ENCODE measurements around the gene GLIPR2. TPM values are rescaled to one million over a fixed set of nuclear protein-coding genes. Genes with fewer than 3 reads are reported as not detected.

The GLIPR2 gene
- total RNA-seq, 1 donor from 2014 or later: 38.2 TPM

DNA sequence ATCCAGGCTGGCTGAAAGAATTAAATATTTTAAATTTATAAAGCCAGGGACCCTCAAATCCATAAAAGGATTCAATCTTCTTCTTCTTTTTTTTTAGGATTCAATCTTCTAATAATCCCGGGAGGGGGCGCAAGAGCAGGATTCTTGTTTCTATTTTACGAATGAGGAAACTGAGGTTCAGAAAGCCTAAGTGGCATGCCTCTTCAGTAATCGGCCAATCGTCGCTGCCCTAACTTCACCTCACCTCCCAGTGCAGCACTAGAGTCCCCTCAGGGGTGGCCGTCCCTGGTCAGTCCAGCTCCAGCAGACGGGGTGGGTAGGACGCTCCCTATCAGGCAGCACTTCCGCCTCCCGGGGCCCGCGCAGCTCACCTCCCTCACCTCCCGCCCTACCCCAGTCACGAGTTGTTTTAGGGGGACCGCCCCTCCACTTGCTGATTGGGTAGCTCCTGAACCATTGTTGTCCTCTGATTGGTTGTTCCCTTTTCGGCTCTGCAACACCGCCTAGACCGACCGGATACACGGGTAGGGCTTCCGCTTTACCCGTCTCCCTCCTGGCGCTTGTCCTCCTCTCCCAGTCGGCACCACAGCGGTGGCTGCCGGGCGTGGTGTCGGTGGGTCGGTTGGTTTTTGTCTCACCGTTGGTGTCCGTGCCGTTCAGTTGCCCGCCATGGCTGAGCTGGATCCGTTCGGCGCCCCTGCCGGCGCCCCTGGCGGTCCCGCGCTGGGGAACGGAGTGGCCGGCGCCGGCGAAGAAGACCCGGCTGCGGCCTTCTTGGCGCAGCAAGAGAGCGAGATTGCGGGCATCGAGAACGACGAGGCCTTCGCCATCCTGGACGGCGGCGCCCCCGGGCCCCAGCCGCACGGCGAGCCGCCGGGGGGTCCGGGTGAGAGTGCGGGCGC is 54.1 kb downstream of the GLIPR2 start, which contains the start of gene CLTA:
CLTA (plus strand) TSS at position 534 of the 902 bp plus-strand sequence; CDS start at position 670, 136 bp downstream.
- peak; percentile 96 for DNase-seq (ENCODE audit: extremely low read depth, low read depth, low spot score)

- DNase-seq (ENCODE audit: extremely low read depth, low read depth, low spot score): no peak
Measured at GRCh38 chr9:36191290-36191645, 54.7 kb downstream of the GLIPR2 start.

DNA sequence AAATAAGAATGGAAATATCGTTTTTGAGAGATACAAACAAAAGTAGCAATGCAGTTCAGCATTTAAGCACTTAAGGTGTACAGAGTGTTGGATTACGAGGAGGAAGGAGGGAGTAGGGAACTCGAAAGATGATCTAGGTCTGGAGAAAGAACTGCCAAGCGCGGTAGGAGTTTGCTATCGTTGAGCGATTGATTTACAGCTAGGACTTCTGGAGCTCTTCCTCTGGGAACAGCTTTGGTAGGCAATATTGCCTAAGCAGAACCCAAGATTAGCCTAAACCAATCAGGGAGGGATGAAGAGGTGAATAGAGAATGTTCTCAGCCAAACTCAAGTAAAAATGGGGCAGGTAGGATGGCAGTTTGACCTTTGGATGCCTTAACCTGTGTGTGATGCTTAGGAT is 55.2 kb downstream of the GLIPR2 start:
- no peak for DNase-seq (ENCODE audit: extremely low read depth, low read depth, low spot score)

DNA sequence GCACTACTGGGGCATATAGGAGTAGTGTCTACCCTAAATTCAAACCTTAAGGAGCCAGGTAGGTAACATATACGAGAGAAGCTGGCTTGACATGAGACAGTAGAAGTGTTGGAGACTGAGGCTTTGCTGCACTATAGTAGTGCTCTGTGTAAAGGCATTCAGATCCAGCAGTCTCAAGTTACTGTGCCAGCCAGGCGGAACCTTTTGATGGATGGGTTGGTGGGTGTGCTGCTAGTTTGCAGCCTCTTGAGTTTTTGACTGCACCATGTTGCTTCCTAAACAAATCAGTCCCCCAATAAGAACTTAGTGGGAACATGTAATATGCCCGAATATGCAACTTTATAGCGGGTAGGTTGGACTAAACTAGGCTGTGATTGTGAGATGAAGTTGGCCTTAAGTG is 55.7 kb downstream of the GLIPR2 start:
- DNase-seq (ENCODE audit: extremely low read depth, low read depth, low spot score): no peak

DNA sequence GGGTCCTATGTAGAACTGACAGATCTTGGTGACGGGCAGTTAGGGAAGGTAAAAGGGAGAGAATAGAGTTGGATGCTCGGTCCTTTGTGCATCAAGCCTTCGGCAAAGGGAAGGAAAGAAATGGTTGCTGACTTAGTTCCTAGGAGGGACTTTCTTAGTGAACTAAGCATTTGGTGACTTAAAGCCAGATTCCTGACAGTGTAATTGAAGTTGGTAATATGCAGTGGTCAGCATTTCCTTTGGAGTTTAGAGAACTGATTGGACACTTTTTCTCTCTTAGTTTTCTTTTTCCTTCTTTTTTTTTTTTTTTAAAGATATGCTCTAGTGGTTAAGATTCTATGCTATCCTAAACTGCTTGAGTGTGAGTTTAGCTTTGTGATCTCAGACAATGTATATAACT is 56.5 kb downstream of the GLIPR2 start:
- no peak for DNase-seq (ENCODE audit: extremely low read depth, low read depth, low spot score)

DNA sequence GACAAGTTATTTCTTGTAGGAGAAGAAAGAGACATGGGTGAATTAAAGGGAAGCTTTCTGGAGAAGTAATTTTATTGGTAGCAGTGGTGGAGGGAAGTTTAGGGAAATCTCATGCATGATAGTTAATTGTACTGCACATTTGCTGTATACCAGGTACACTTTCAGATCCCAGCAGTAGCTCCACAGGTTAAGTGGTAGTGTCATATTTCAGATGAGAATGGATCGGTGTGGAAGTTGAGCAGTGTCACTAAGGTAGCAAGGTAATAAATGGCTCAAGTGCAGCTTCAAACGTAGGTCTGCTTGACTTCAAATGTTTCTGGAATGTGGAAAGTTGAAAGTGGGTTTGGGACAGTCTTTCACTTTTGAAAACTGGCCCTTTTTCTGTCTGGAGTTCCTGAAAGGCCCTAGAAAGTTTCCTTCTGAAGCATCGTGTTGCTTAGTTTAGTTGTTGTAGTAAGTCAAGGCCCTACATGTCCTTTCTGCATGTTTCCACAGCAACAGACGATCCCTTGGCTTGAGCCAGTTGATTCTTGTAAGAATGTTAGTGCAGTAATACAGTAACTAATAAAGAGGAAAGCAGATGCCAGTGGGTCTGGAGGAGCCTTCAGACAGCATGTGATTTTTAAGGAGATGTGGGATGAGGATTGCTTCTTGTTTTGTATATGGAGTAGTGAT is 57.9 kb downstream of the GLIPR2 start:
- DNase-seq (ENCODE audit: extremely low read depth, low read depth, low spot score): no peak

GRCh38 chr9:36204906-36205547 is 68.5 kb downstream of the GLIPR2 start:
- DNase-seq (ENCODE audit: extremely low read depth, low read depth, low spot score): no peak

GRCh38 chr9:36207016-36207415 is 70.5 kb downstream of the GLIPR2 start:
- no peak for DNase-seq (ENCODE audit: extremely low read depth, low read depth, low spot score)

DNA sequence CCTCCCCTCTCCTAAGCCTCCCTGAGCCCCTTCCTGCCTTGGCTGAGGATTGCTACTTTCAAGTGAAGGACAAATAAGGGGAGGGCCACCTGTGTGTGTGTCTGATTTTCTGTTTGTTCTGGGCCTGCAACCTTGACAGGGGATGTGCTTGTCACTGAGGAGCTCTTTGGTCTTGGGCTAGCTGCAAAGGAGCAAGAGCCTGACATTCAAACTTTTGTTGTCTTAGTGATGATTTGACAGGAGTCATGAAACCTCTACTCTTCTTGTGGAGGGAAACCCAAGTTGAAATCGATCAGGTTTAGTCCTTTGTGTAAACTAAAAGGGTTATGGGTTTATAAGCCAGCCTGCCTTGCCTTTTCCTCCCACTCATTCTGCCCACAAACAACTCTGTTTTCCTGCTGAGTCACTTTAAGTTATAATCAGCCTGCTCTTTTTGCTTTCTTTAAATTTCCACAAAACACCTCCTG is 71.0 kb downstream of the GLIPR2 start:
- DNase-seq (ENCODE audit: extremely low read depth, low read depth, low spot score): no peak

DNA sequence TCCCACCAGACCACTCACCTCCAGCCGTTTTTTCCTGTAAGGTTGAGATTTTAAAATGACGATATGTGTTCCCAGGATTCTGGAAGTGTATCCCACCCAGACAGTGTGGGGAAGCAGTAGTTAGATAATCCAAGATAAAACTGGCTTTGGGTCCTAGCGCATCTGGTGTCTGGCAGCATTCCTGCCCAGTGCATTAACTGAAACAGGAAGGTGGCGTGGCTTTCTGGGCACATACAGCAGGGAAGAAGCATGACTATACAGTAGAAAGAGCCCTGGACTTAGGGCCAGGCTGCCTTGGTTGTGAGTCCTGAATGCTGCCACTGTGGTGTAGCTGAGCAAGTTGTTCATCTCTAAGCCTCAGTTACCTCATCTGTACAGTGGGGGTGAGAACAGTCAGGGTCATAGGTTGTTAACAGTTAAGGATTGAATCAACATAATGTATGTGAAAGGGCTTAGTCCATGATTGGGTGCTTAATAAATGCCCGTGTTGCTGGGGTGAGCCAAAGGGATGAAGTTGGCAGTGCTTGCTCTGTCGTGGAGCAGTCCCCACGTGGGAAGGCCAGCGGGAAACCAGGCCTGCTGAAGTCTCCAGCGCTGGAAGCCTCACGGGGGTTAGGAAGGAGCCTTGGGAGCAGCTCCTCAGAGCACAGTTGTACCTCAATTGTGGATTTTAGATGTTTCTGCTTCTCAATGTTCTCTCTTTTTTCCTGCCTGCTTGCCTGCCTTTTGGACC is 72.2 kb downstream of the GLIPR2 start:
- DNase-seq (ENCODE audit: extremely low read depth, low read depth, low spot score): no peak

- DNase-seq (ENCODE audit: extremely low read depth, low read depth, low spot score): no peak
Measured at GRCh38 chr9:36210722-36211121, 74.2 kb downstream of the GLIPR2 start.

DNA sequence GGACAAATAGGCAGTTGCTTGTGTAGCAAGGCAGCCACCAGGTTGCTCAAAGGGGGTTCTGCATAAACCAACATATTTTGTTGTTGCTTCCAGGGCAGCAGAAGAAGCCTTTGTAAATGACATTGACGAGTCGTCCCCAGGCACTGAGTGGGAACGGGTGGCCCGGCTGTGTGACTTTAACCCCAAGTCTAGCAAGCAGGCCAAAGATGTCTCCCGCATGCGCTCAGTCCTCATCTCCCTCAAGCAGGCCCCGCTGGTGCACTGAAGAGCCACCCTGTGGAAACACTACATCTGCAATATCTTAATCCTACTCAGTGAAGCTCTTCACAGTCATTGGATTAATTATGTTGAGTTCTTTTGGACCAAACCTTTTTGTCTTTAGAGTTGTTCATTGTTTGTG is 75.0 kb downstream of the GLIPR2 start:
- no peak for DNase-seq (ENCODE audit: extremely low read depth, low read depth, low spot score)

GRCh38 chr9:36213387-36213786 is 76.9 kb downstream of the GLIPR2 start:
- no peak for DNase-seq (ENCODE audit: extremely low read depth, low read depth, low spot score)

Other genes starting within 250 kb of the GLIPR2 start
- 0.47 and 0.63 TPM in 2 replicates for gene HRCT1, start 230.5 kb upstream of the GLIPR2 start, total RNA-seq
- gene SPAAR, start 227.2 kb upstream of the GLIPR2 start, total RNA-seq: 8.1 and 16.3 TPM in 2 replicates
- gene OR2S2, start 178.6 kb upstream of the GLIPR2 start, total RNA-seq: not detected in 2 replicates
- gene RECK, start 99.8 kb upstream of the GLIPR2 start, total RNA-seq: 16.4 and 18.7 TPM in 2 replicates
- gene CCIN, start 32.7 kb downstream of the GLIPR2 start, total RNA-seq: 0.19 and 0.29 TPM in 2 replicates
- 389 and 480 TPM in 2 replicates for gene CLTA, start 54.2 kb downstream of the GLIPR2 start, total RNA-seq
- gene GNE, start 121.7 kb downstream of the GLIPR2 start, total RNA-seq: 13.2 and 15.8 TPM in 2 replicates